ENCODE results near the gene FKBP5. TPM values are rescaled to one million over a fixed set of nuclear protein-coding genes. Genes with fewer than 3 reads are reported as not detected.

Gene FKBP5
- polyA plus RNA-seq, 2 of the 4 experiments (the other 2 are of a cell fraction), result 8.4 to 11.7 TPM

- Histone ChIP-seq H3K4me3 (no peak overlapping the region), H3K9me3 (no peaks in the 10 kb centered on the region), H3K4me1 (no peaks in the 10 kb centered on the region), H3K27ac (no peak overlapping the region), H3K4me2 (no peak overlapping the region)
- CTCF ChIA-PET, result interaction anchor here (1.2 kb wide), 1 partner anchor 11 kb away, joined by 3 read pairs; no protein-coding TSS in a partner anchor
- 40% methylated on average over 10 of the region's 11 CpGs for WGBS (ENCODE audit: missing lambda C conversion rate)
- DNase-seq (ENCODE audit: low read depth in 1 of 2, low spot score in 1 of 2) (no peak), ATAC-seq (no peak), FAIRE-seq (no peak)
- POLR2A ChIA-PET, result no interaction called here
- TF ChIP-seq NFE2L2 (conservative IDR thresholded peaks at IDR 0.05; ENCODE audit: low read length), result no peak
- TF ChIP-seq, protein P1, sequence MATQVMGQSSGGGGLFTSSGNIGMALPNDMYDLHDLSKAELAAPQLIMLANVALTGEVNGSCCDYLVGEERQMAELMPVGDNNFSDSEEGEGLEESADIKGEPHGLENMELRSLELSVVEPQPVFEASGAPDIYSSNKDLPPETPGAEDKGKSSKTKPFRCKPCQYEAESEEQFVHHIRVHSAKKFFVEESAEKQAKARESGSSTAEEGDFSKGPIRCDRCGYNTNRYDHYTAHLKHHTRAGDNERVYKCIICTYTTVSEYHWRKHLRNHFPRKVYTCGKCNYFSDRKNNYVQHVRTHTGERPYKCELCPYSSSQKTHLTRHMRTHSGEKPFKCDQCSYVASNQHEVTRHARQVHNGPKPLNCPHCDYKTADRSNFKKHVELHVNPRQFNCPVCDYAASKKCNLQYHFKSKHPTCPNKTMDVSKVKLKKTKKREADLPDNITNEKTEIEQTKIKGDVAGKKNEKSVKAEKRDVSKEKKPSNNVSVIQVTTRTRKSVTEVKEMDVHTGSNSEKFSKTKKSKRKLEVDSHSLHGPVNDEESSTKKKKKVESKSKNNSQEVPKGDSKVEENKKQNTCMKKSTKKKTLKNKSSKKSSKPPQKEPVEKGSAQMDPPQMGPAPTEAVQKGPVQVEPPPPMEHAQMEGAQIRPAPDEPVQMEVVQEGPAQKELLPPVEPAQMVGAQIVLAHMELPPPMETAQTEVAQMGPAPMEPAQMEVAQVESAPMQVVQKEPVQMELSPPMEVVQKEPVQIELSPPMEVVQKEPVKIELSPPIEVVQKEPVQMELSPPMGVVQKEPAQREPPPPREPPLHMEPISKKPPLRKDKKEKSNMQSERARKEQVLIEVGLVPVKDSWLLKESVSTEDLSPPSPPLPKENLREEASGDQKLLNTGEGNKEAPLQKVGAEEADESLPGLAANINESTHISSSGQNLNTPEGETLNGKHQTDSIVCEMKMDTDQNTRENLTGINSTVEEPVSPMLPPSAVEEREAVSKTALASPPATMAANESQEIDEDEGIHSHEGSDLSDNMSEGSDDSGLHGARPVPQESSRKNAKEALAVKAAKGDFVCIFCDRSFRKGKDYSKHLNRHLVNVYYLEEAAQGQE (IDR thresholded peaks at IDR 0.05), result no peak
- TF ChIP-seq RCOR1 (IDR thresholded peaks at IDR 0.05; ENCODE audit: low read depth, low read length), result no peak
- no peak for TF ChIP-seq POLR2AphosphoS2 (conservative IDR thresholded peaks at IDR 0.05; ENCODE audit: low read length)
- no peak for TF ChIP-seq FOXS1 (CRISPR knock-in tag; IDR thresholded peaks at IDR 0.05)
- TF ChIP-seq ZSCAN20 (CRISPR knock-in tag; IDR thresholded peaks at IDR 0.05), result no peak
- no peak for TF ChIP-seq KDM5A (IDR thresholded peaks at IDR 0.05)
- TF ChIP-seq ATOH8 (CRISPR knock-in tag; IDR thresholded peaks at IDR 0.05; ENCODE audit: low read depth), result no peak
- TF ChIP-seq, protein P2, sequence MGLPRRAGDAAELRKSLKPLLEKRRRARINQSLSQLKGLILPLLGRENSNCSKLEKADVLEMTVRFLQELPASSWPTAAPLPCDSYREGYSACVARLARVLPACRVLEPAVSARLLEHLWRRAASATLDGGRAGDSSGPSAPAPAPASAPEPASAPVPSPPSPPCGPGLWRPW (IDR thresholded peaks at IDR 0.05), result no peak
- TF ChIP-seq ELK1 (IDR thresholded peaks at IDR 0.05; ENCODE audit: low read depth, low read length), result no peak
- no peak for TF ChIP-seq JUNB (IDR thresholded peaks at IDR 0.05)
Observed at GRCh38 chr6:35534407-35535170, 154.1 kb downstream of the FKBP5 start.

DNA sequence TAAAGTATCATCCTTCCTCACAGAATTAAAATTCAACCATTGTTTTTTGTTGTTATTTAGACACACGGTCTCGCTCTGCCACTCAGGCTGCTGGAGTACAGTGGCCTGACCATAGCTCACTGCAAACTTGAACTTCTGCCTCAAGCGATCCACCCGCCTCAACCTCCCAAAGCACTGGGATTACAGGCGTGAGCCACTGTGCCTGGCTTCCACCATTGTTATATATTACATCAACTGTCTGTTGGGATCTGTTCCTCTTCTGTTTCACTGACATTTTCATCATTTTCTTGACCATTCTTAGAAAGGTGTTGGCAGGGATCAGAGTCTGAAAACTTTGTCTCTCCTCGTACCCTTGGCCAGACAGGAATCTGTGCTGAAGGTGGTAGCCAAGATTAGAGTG is 154.7 kb downstream of the FKBP5 start:
- POLR2A ChIA-PET, result no interaction called here
- Histone ChIP-seq H3K4me3 (no peak overlapping the region), H3K4me2 (no peak overlapping the region), H3K27ac (no peak overlapping the region), H3K9me3 (no peaks in the 10 kb centered on the region), H3K4me1 (no peaks in the 10 kb centered on the region)
- CTCF ChIA-PET, result interaction anchor here (1.9 to 2.4 kb wide), 2 partner anchors 10 to 12 kb away, joined by 7 to 12 read pairs; no protein-coding TSS in a partner anchor
- WGBS (ENCODE audit: missing lambda C conversion rate), result 67% methylated on average over 6 of the region's 6 CpGs
- no peak for ATAC-seq
- FAIRE-seq, result no peak
- no peak for DNase-seq (ENCODE audit: low read depth in 1 of 2, low spot score in 1 of 2)
- no peak for TF ChIP-seq TP53 (CRISPR knock-in tag; IDR thresholded peaks at IDR 0.05)
- TF ChIP-seq CEBPB (IDR thresholded peaks at IDR 0.05), result no peak
- TF ChIP-seq, protein P3, sequence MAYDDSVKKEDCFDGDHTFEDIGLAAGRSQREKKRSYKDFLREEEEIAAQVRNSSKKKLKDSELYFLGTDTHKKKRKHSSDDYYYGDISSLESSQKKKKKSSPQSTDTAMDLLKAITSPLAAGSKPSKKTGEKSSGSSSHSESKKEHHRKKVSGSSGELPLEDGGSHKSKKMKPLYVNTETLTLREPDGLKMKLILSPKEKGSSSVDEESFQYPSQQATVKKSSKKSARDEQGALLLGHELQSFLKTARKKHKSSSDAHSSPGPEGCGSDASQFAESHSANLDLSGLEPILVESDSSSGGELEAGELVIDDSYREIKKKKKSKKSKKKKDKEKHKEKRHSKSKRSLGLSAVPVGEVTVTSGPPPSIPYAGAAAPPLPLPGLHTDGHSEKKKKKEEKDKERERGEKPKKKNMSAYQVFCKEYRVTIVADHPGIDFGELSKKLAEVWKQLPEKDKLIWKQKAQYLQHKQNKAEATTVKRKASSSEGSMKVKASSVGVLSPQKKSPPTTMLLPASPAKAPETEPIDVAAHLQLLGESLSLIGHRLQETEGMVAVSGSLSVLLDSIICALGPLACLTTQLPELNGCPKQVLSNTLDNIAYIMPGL (CRISPR knock-in tag; IDR thresholded peaks at IDR 0.05; ENCODE audit: borderline replicate concordance), result no peak
- TF ChIP-seq CTCF (IDR thresholded peaks at IDR 0.05), result no peak
- no peak for TF ChIP-seq EHMT2 (IDR thresholded peaks at IDR 0.05; ENCODE audit: low read depth)
- TF ChIP-seq NR3C1 (IDR thresholded peaks at IDR 0.05), result no peak
- no peak for TF ChIP-seq POLR2A (IDR thresholded peaks at IDR 0.05; ENCODE audit: low read length)
- no peak for TF ChIP-seq NPAS2 (CRISPR knock-in tag; IDR thresholded peaks at IDR 0.05; ENCODE audit: borderline replicate concordance)
- TF ChIP-seq, protein P4, sequence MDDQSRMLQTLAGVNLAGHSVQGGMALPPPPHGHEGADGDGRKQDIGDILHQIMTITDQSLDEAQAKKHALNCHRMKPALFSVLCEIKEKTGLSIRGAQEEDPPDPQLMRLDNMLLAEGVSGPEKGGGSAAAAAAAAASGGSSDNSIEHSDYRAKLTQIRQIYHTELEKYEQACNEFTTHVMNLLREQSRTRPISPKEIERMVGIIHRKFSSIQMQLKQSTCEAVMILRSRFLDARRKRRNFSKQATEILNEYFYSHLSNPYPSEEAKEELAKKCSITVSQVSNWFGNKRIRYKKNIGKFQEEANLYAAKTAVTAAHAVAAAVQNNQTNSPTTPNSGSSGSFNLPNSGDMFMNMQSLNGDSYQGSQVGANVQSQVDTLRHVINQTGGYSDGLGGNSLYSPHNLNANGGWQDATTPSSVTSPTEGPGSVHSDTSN (IDR thresholded peaks at IDR 0.05), result no peak
- no peak for TF ChIP-seq SREBF2 (IDR thresholded peaks at IDR 0.05)
- TF ChIP-seq, protein P1 (IDR thresholded peaks at IDR 0.05), result no peak
